H9 (cell line): ENCODE data around the gene ICOSLG. TPM values are rescaled to one million over a fixed set of nuclear protein-coding genes. Genes with fewer than 3 reads are reported as not detected.
"Not testable (repeated sequence)": the region's sequence is repeated elsewhere in the genome, so short reads cannot be mapped to it uniquely, and the experiment has no call there.

Experiments
- DNase-seq: peaks from one replicate; pipeline ENCODE4 v3.0.0-alpha.2; 2017
- H2AFZ ChIP-seq: one replicate; pipeline ENCODE4 v1.6.1; 2013; ENCODE audit warnings: mild to moderate bottlenecking, low read length, control low read depth, moderate library complexity
- H2AK5ac ChIP-seq: 2 replicates; pipeline ENCODE4 v1.6.1; 2013; ENCODE audit warnings: low read length, control low read depth, mixed read lengths; ENCODE audit not compliant: insufficient read length
- H2BK120ac ChIP-seq: one replicate; pipeline ENCODE4 v1.6.1; 2013; ENCODE audit warnings: low read depth, mild to moderate bottlenecking, low read length, control low read depth, inconsistent platforms; ENCODE audit not compliant: poor library complexity, severe bottlenecking
- H2BK12ac ChIP-seq: 2 replicates; pipeline ENCODE4 v1.6.1; 2013; ENCODE audit warnings: low read length, control low read depth, mixed read lengths, low read depth; ENCODE audit not compliant: insufficient read length
- H2BK15ac ChIP-seq: 2 replicates; pipeline ENCODE4 v1.6.1; 2013; ENCODE audit warnings: low read depth, low read length, control low read depth
- H2BK20ac ChIP-seq: one replicate; pipeline ENCODE4 v1.6.1; 2013; ENCODE audit warnings: low read depth, mild to moderate bottlenecking, low read length, control low read depth, inconsistent platforms; ENCODE audit not compliant: poor library complexity, severe bottlenecking
- H2BK5ac ChIP-seq: 2 replicates; pipeline ENCODE4 v1.6.1; 2013; ENCODE audit warnings: low read length, control low read depth, mixed read lengths; ENCODE audit not compliant: insufficient read length
- H3K14ac ChIP-seq: 2 replicates; pipeline ENCODE4 v1.6.1; 2013; ENCODE audit warnings: low read length, control low read depth; ENCODE audit not compliant: insufficient read depth
- H3K18ac ChIP-seq: 2 replicates; pipeline ENCODE4 v1.6.1; 2013; ENCODE audit warnings: low read depth, mild to moderate bottlenecking, mixed read lengths, low read length, control low read depth; ENCODE audit not compliant: insufficient read length
- H3K23ac ChIP-seq: 2 replicates; pipeline ENCODE4 v1.6.1; 2013; ENCODE audit warnings: low read length, control low read depth, mixed read lengths, low read depth; ENCODE audit not compliant: insufficient read length
- H3K23me2 ChIP-seq: 2 replicates; pipeline ENCODE4 v1.6.1; 2013; ENCODE audit warnings: low read depth, mild to moderate bottlenecking, mixed read lengths, low read length, control low read depth; ENCODE audit not compliant: insufficient read length, poor library complexity, severe bottlenecking
- H3K27ac ChIP-seq: 2 replicates; pipeline ENCODE4 v1.5.1; 2013; ENCODE audit warnings: low read length, control low read depth, mixed read lengths, low read depth; ENCODE audit not compliant: insufficient read length
- H3K27me3 ChIP-seq: 2 replicates; pipeline ENCODE4 v1.6.1; 2013; ENCODE audit warnings: low read length, control low read depth, inconsistent platforms; ENCODE audit not compliant: insufficient read depth
- H3K4ac ChIP-seq: 2 replicates; pipeline ENCODE4 v1.6.1; 2013; ENCODE audit warnings: low read depth, mild to moderate bottlenecking, control low read depth, inconsistent platforms, low read length, moderate library complexity
- H3K4me1 ChIP-seq: 2 replicates; pipeline ENCODE4 v1.6.1; 2013; ENCODE audit warnings: low read length, control low read depth, inconsistent platforms; ENCODE audit not compliant: insufficient read depth
- H3K4me2 ChIP-seq: 2 replicates; pipeline ENCODE4 v1.6.1; 2013; ENCODE audit warnings: low read length, control low read depth, mixed read lengths; ENCODE audit not compliant: insufficient read length, insufficient read depth
- H3K56ac ChIP-seq: 2 replicates; pipeline ENCODE4 v1.6.1; 2013; ENCODE audit warnings: low read depth, mild to moderate bottlenecking, mixed read lengths, low read length, control low read depth; ENCODE audit not compliant: insufficient read length
- H3K79me1 ChIP-seq: 2 replicates; pipeline ENCODE4 v1.6.1; 2013; ENCODE audit warnings: low read depth, mild to moderate bottlenecking, moderate library complexity, low read length, control low read depth, inconsistent platforms; ENCODE audit not compliant: insufficient read depth, poor library complexity, severe bottlenecking
- H3K79me2 ChIP-seq: 2 replicates; pipeline ENCODE4 v1.6.1; 2013; ENCODE audit warnings: low read length, control low read depth, inconsistent platforms; ENCODE audit not compliant: insufficient read depth
- H3K9ac ChIP-seq: 2 replicates; pipeline ENCODE4 v1.6.1; 2013; ENCODE audit warnings: low read length, control low read depth, mixed read lengths; ENCODE audit not compliant: insufficient read length; ENCODE audit errors: extremely low read depth
- H3K9me3 ChIP-seq: one replicate; pipeline ENCODE4 v1.6.1; 2013; ENCODE audit warnings: low read depth, low read length, inconsistent platforms; ENCODE audit not compliant: control insufficient read depth
- H3T11ph ChIP-seq: one replicate; pipeline ENCODE4 v1.6.1; 2013; ENCODE audit warnings: mild to moderate bottlenecking, low read length, control low read depth, inconsistent platforms
- H4K20me1 ChIP-seq: one replicate; pipeline ENCODE4 v1.6.1; 2013; ENCODE audit not compliant: control insufficient read depth, insufficient read length, insufficient read depth
- H4K5ac ChIP-seq: 2 replicates; pipeline ENCODE4 v1.6.1; 2013; ENCODE audit warnings: low read depth, mild to moderate bottlenecking, mixed read lengths, low read length, control low read depth; ENCODE audit not compliant: insufficient read length
- H4K8ac ChIP-seq: replicated peaks from 2 replicates; pipeline ENCODE4 v1.6.1; 2013; ENCODE audit warnings: low read length, control low read depth, mixed read lengths, low read depth; ENCODE audit not compliant: insufficient read length
- H4K91ac ChIP-seq: 2 replicates; pipeline ENCODE4 v1.6.1; 2013; ENCODE audit warnings: low read depth, mild to moderate bottlenecking, moderate library complexity, mixed read lengths, low read length, control low read depth; ENCODE audit not compliant: insufficient read length
- H3K27ac Mint-ChIP-seq, 3 experiments: 2 replicates in 2 of 3; 3 replicates in 1 of 3; pipeline ENCODE4 v1.8.0; 2020 to 2021; ENCODE audit warnings: mixed read lengths in 3 of 3, mild to moderate bottlenecking in 1 of 3, moderate library complexity in 1 of 3
- H3K27me3 Mint-ChIP-seq: 2 replicates; pipeline ENCODE4 v1.8.0; 2021; ENCODE audit warnings: low read depth, mild to moderate bottlenecking, moderate library complexity, mixed read lengths
- H3K36me3 Mint-ChIP-seq, 3 experiments: 2 replicates in 2 of 3; 3 replicates in 1 of 3; pipeline ENCODE4 v1.8.0; 2020 to 2021; ENCODE audit warnings: low read depth in 3 of 3, mixed read lengths in 3 of 3; ENCODE audit not compliant: insufficient read depth in 1 of 3
- H3K4me1 Mint-ChIP-seq, 2 experiments: 2 replicates each; pipeline ENCODE4 v1.8.0; 2020; ENCODE audit warnings: mixed read lengths in 2 of 2
- H3K4me3 Mint-ChIP-seq, 2 experiments: 2 replicates in 1 of 2; 3 replicates in 1 of 2; pipeline ENCODE4 v1.8.0; 2020 to 2021; ENCODE audit warnings: mild to moderate bottlenecking in 2 of 2, mixed read lengths in 2 of 2, moderate library complexity in 1 of 2
- H3K9me3 Mint-ChIP-seq, 2 experiments: 2 replicates in 1 of 2; 3 replicates in 1 of 2; pipeline ENCODE4 v1.8.0; 2020; ENCODE audit warnings: mild to moderate bottlenecking in 2 of 2, mixed read lengths in 2 of 2, moderate library complexity in 1 of 2
- WGBS: extraction: QIAGEN DNeasy Blood & Tissue Kit; methylation state at CpG from one replicate; pipeline ENCODE4 v1.1.7; 2013; ENCODE audit warnings: missing lambda C conversion rate, low lambda C conversion rate, mixed read lengths; ENCODE audit not compliant: insufficient read length; ENCODE audit errors: extremely low coverage; 5-methylcytosine and 5-hydroxymethylcytosine counted together
- total RNA-seq: library from RNA; stranded (reverse); gene quantifications from 2 replicates; pipeline ENCODE4 v1.2.1, GENCODE V29; 2021

The ICOSLG gene
- total RNA-seq, 1 experiment from 2014 or later = 6.8 TPM

- no CpG with 5 or more reads among the region's 17 CpGs for WGBS
- not testable (repeated sequence) for H3K36me3 Mint-ChIP-seq, H3K4me1 Mint-ChIP-seq, H3K4me2 ChIP-seq, H3K4me3 Mint-ChIP-seq, H3K79me2 ChIP-seq, H3T11ph ChIP-seq, H2BK120ac ChIP-seq, DNase-seq, H2AFZ ChIP-seq, H3K4me1 ChIP-seq, H4K8ac ChIP-seq, H2BK15ac ChIP-seq, H3K9me3 ChIP-seq, H3K79me1 ChIP-seq, H3K9ac ChIP-seq, H4K20me1 ChIP-seq, H3K23ac ChIP-seq, H3K23me2 ChIP-seq, H2AK5ac ChIP-seq, H3K18ac ChIP-seq, H3K27me3 ChIP-seq, H2BK12ac ChIP-seq, H4K91ac ChIP-seq, H3K14ac ChIP-seq, H3K27me3 Mint-ChIP-seq, H3K27ac ChIP-seq, H2BK5ac ChIP-seq, H3K56ac ChIP-seq, H3K27ac Mint-ChIP-seq, H2BK20ac ChIP-seq, H3K9me3 Mint-ChIP-seq, H3K4ac ChIP-seq, H4K5ac ChIP-seq
Measured at GRCh38 chr21:44247904-44248303, 7.2 kb upstream of the ICOSLG start.

- not testable (repeated sequence) for H3T11ph ChIP-seq, H2AK5ac ChIP-seq, H4K20me1 ChIP-seq, H3K27me3 Mint-ChIP-seq, H3K4me1 Mint-ChIP-seq, H3K79me2 ChIP-seq, H3K27ac ChIP-seq, H2BK12ac ChIP-seq, H4K8ac ChIP-seq, H3K36me3 Mint-ChIP-seq, H3K27me3 ChIP-seq, H3K9ac ChIP-seq, H3K4me3 Mint-ChIP-seq, H3K4me2 ChIP-seq, H2BK20ac ChIP-seq, H4K5ac ChIP-seq, H3K56ac ChIP-seq, H3K27ac Mint-ChIP-seq, H3K18ac ChIP-seq, H3K9me3 ChIP-seq, H3K9me3 Mint-ChIP-seq, H2BK15ac ChIP-seq, H3K14ac ChIP-seq, H3K4ac ChIP-seq, H2AFZ ChIP-seq, H3K23me2 ChIP-seq, H3K4me1 ChIP-seq, DNase-seq, H4K91ac ChIP-seq, H3K23ac ChIP-seq, H2BK5ac ChIP-seq, H3K79me1 ChIP-seq, H2BK120ac ChIP-seq
- WGBS = no CpG with 5 or more reads among the region's 15 CpGs
Measured at GRCh38 chr21:44243980-44244379, 3.2 kb upstream of the ICOSLG start.
